WTC11 (cell line): ENCODE measurements around the gene ACOXL. TPM values are rescaled to one million over a fixed set of nuclear protein-coding genes. Genes with fewer than 3 reads are reported as not detected.

ENCODE experiments used
- ATAC-seq: fragments of 200-7000 bp; cut with Tn5 transposase; 2 replicates; pipeline ENCODE4 v1.10.0; 2021; ENCODE audit warnings: mild to moderate bottlenecking, moderate library complexity
- CTCF ChIA-PET: fragments of 300-600 bp; sonication (Branson Sonifier 250); formaldehyde crosslinking; loops from one replicate; lab custom pipeline; 2021; ENCODE audit warnings: antibody characterized with exemption; lab: Charles Lee
- POLR2A ChIA-PET: fragments of 350-600 bp; sonication (Branson Sonifier 250); formaldehyde crosslinking; loops from one replicate; lab custom pipeline; 2021; ENCODE audit warnings: antibody characterized with exemption; lab: Charles Lee
- DNase-seq: peaks from one replicate; pipeline ENCODE4 v3.0.0; 2021; ENCODE audit warnings: low spot score
- H3K27ac Mint-ChIP-seq: 2 replicates; pipeline ENCODE4 v1.8.0; 2021; ENCODE audit warnings: mixed read lengths
- H3K27me3 Mint-ChIP-seq: 2 replicates; pipeline ENCODE4 v1.8.0; 2021; ENCODE audit warnings: low read depth, mild to moderate bottlenecking, moderate library complexity, mixed read lengths
- H3K36me3 Mint-ChIP-seq: 2 replicates; pipeline ENCODE4 v1.8.0; 2021; ENCODE audit warnings: mixed read lengths
- H3K4me1 Mint-ChIP-seq: 2 replicates; pipeline ENCODE4 v1.8.0; 2022; ENCODE audit warnings: mixed read lengths
- H3K4me3 Mint-ChIP-seq: 2 replicates; pipeline ENCODE4 v1.8.0; 2021; ENCODE audit warnings: mild to moderate bottlenecking, moderate library complexity, mixed read lengths
- H3K9me3 Mint-ChIP-seq: 2 replicates; pipeline ENCODE4 v1.8.0; 2021; ENCODE audit warnings: mixed read lengths
- CREM ChIP-seq: sonication (generic); formaldehyde crosslinking; IDR thresholded peaks from 2 replicates; pipeline ENCODE4 v1.8.1; 2022; ENCODE audit warnings: mild to moderate bottlenecking, missing genetic modification reagents, moderate library complexity
- FOXK1 ChIP-seq: sonication (generic); formaldehyde crosslinking; IDR thresholded peaks from 2 replicates; pipeline ENCODE4 v1.8.0; 2022; ENCODE audit warnings: mild to moderate bottlenecking, moderate library complexity, missing genetic modification reagents
- FOXP1 ChIP-seq: sonication (generic); formaldehyde crosslinking; IDR thresholded peaks from 2 replicates; pipeline ENCODE4 v1.8.0; 2022; ENCODE audit warnings: missing genetic modification reagents, mild to moderate bottlenecking, moderate library complexity, borderline replicate concordance
- NR1H2 ChIP-seq: sonication (generic); formaldehyde crosslinking; IDR thresholded peaks from 2 replicates; pipeline ENCODE4 v1.9.0; 2021; ENCODE audit warnings: mild to moderate bottlenecking, moderate library complexity, missing genetic modification reagents
- OVOL2 ChIP-seq: fragments of 250-450 bp; sonication (Bioruptor Pico); IDR thresholded peaks from 2 replicates; pipeline ENCODE4 v1.9.0; 2021; ENCODE audit warnings: mild to moderate bottlenecking, borderline replicate concordance
- SMAD4 ChIP-seq: sonication (generic); formaldehyde crosslinking; IDR thresholded peaks from 2 replicates; pipeline ENCODE4 v1.8.0; 2022; ENCODE audit warnings: mild to moderate bottlenecking, missing genetic modification reagents
- TP53 ChIP-seq: sonication (generic); formaldehyde crosslinking; IDR thresholded peaks from 2 replicates; pipeline ENCODE4 v1.8.1; 2023; ENCODE audit warnings: mild to moderate bottlenecking, missing genetic modification reagents
- ZNF219 ChIP-seq: sonication (generic); formaldehyde crosslinking; IDR thresholded peaks from 2 replicates; pipeline ENCODE4 v1.8.0; 2023; ENCODE audit warnings: missing genetic modification reagents, mild to moderate bottlenecking, borderline replicate concordance
- ZNF423 ChIP-seq: fragments of 250-450 bp; sonication (Bioruptor Pico); IDR thresholded peaks from 2 replicates; pipeline ENCODE4 v2.1.2; 2022; ENCODE audit warnings: mild to moderate bottlenecking, moderate library complexity
- total RNA-seq: library from RNA; stranded (reverse); gene quantifications from 3 replicates; pipeline ENCODE4 v1.2.3, GENCODE V29; 2021
- TF ChIP-seq, protein P1 (sequence below): sonication (generic); formaldehyde crosslinking; conservative IDR thresholded peaks from 2 replicates; pipeline ENCODE4 v1.8.1; 2022; ENCODE audit warnings: mild to moderate bottlenecking, missing genetic modification reagents
- TF ChIP-seq, protein P2 (sequence below): sonication (generic); formaldehyde crosslinking; IDR thresholded peaks from 2 replicates; pipeline ENCODE4 v1.8.0; 2022; ENCODE audit warnings: mild to moderate bottlenecking, missing genetic modification reagents
- TF ChIP-seq, protein P3 (sequence below): sonication (generic); formaldehyde crosslinking; IDR thresholded peaks from 2 replicates; pipeline ENCODE4 v1.8.0; 2023; ENCODE audit warnings: mild to moderate bottlenecking, missing genetic modification reagents
- TF ChIP-seq, protein P4 (sequence below): fragments of 250-450 bp; sonication (Bioruptor Pico); IDR thresholded peaks from 2 replicates; pipeline ENCODE4 v1.9.0; 2021; ENCODE audit warnings: mild to moderate bottlenecking, borderline replicate concordance
- TF ChIP-seq, protein P5 (sequence below): sonication (generic); formaldehyde crosslinking; IDR thresholded peaks from 2 replicates; pipeline ENCODE4 v1.8.1; 2023; ENCODE audit warnings: mild to moderate bottlenecking, moderate library complexity, missing genetic modification reagents
- TF ChIP-seq, protein P6 (sequence below): sonication (generic); formaldehyde crosslinking; IDR thresholded peaks from 2 replicates; pipeline ENCODE4 v1.8.0; 2022; ENCODE audit warnings: mild to moderate bottlenecking, missing genetic modification reagents

Gene ACOXL
- total RNA-seq, 1 experiment from 2014 or later: 14.9 TPM

DNA sequence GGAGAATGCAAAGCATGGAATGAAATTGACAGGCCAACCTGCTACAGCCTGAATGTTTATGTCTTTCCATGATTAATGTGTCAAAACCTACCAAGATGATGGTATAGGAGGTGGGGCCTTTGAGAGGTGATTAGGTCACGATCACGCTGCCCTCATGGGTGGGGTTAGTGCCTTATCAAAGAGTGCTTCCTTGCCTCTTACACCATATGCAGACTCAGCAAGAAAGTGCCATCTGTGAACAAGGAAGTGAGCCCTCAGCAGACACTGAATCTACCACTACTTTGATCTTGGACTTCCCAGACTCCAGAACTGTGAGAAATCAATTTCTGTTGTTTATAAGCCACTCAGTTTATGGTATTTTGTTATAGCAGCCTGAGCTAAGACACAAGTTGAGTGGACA, 240.9 kb downstream of the ACOXL start:
- POLR2A ChIA-PET: no interaction called here
- H3K27me3 Mint-ChIP-seq: no peaks in the 10 kb centered on the region

DNA sequence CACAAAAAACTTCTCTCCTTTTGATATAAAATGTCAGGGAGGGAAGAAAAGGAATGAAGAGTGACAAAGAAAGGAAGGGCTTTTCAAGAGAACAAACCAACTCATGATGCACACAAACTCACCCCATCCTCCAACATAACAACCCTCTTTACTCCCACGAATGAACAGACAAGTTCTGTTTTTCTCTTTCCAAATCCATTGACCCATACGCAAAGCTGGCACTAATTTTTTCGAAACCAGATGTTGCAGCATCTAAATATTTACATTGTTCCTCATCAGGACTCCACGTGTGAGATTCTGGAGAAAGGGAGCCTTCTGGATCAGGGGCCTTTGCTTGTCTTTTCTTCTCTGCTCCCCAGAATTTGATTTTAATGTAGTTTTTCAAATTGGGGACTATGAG, 245.0 kb downstream of the ACOXL start:
- DNase-seq (no peak), ATAC-seq (no peak)
- POLR2A ChIA-PET: no interaction called here
- Mint-ChIP-seq H3K27ac (no peak overlapping the region), H3K36me3 (peaks cover 11% of the 10 kb centered on the region), H3K4me1 (peaks cover 15% of the 10 kb centered on the region), H3K4me3 (no peak overlapping the region), H3K9me3 (peaks cover 15% of the 10 kb centered on the region), H3K27me3 (no peaks in the 10 kb centered on the region)
- CTCF ChIA-PET: no interaction called here
- TF ChIP-seq SMAD4 (no peak), CREM (no peak), FOXK1 (no peak), TP53 (CRISPR knock-in tag) (no peak), NR1H2 (CRISPR knock-in tag) (no peak)
- TF ChIP-seq, protein P1, sequence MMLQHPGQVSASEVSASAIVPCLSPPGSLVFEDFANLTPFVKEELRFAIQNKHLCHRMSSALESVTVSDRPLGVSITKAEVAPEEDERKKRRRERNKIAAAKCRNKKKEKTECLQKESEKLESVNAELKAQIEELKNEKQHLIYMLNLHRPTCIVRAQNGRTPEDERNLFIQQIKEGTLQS (CRISPR knock-in tag): no peak
- TF ChIP-seq, protein P2, sequence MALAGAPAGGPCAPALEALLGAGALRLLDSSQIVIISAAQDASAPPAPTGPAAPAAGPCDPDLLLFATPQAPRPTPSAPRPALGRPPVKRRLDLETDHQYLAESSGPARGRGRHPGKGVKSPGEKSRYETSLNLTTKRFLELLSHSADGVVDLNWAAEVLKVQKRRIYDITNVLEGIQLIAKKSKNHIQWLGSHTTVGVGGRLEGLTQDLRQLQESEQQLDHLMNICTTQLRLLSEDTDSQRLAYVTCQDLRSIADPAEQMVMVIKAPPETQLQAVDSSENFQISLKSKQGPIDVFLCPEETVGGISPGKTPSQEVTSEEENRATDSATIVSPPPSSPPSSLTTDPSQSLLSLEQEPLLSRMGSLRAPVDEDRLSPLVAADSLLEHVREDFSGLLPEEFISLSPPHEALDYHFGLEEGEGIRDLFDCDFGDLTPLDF (CRISPR knock-in tag): no peak
- TF ChIP-seq, protein P3, sequence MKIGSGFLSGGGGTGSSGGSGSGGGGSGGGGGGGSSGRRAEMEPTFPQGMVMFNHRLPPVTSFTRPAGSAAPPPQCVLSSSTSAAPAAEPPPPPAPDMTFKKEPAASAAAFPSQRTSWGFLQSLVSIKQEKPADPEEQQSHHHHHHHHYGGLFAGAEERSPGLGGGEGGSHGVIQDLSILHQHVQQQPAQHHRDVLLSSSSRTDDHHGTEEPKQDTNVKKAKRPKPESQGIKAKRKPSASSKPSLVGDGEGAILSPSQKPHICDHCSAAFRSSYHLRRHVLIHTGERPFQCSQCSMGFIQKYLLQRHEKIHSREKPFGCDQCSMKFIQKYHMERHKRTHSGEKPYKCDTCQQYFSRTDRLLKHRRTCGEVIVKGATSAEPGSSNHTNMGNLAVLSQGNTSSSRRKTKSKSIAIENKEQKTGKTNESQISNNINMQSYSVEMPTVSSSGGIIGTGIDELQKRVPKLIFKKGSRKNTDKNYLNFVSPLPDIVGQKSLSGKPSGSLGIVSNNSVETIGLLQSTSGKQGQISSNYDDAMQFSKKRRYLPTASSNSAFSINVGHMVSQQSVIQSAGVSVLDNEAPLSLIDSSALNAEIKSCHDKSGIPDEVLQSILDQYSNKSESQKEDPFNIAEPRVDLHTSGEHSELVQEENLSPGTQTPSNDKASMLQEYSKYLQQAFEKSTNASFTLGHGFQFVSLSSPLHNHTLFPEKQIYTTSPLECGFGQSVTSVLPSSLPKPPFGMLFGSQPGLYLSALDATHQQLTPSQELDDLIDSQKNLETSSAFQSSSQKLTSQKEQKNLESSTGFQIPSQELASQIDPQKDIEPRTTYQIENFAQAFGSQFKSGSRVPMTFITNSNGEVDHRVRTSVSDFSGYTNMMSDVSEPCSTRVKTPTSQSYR (CRISPR knock-in tag): no peak

More for the DNA sequence above, 240.9 kb downstream of the ACOXL start:
- TF ChIP-seq, protein P4, sequence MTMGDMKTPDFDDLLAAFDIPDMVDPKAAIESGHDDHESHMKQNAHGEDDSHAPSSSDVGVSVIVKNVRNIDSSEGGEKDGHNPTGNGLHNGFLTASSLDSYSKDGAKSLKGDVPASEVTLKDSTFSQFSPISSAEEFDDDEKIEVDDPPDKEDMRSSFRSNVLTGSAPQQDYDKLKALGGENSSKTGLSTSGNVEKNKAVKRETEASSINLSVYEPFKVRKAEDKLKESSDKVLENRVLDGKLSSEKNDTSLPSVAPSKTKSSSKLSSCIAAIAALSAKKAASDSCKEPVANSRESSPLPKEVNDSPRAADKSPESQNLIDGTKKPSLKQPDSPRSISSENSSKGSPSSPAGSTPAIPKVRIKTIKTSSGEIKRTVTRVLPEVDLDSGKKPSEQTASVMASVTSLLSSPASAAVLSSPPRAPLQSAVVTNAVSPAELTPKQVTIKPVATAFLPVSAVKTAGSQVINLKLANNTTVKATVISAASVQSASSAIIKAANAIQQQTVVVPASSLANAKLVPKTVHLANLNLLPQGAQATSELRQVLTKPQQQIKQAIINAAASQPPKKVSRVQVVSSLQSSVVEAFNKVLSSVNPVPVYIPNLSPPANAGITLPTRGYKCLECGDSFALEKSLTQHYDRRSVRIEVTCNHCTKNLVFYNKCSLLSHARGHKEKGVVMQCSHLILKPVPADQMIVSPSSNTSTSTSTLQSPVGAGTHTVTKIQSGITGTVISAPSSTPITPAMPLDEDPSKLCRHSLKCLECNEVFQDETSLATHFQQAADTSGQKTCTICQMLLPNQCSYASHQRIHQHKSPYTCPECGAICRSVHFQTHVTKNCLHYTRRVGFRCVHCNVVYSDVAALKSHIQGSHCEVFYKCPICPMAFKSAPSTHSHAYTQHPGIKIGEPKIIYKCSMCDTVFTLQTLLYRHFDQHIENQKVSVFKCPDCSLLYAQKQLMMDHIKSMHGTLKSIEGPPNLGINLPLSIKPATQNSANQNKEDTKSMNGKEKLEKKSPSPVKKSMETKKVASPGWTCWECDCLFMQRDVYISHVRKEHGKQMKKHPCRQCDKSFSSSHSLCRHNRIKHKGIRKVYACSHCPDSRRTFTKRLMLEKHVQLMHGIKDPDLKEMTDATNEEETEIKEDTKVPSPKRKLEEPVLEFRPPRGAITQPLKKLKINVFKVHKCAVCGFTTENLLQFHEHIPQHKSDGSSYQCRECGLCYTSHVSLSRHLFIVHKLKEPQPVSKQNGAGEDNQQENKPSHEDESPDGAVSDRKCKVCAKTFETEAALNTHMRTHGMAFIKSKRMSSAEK: no peak
- TF ChIP-seq ZNF423 (CRISPR knock-in tag) (no peak), TP53 (CRISPR knock-in tag) (no peak), ZNF219 (no peak), OVOL2 (CRISPR knock-in tag) (no peak), CREM (no peak), FOXP1 (no peak)
- TF ChIP-seq, protein P5, sequence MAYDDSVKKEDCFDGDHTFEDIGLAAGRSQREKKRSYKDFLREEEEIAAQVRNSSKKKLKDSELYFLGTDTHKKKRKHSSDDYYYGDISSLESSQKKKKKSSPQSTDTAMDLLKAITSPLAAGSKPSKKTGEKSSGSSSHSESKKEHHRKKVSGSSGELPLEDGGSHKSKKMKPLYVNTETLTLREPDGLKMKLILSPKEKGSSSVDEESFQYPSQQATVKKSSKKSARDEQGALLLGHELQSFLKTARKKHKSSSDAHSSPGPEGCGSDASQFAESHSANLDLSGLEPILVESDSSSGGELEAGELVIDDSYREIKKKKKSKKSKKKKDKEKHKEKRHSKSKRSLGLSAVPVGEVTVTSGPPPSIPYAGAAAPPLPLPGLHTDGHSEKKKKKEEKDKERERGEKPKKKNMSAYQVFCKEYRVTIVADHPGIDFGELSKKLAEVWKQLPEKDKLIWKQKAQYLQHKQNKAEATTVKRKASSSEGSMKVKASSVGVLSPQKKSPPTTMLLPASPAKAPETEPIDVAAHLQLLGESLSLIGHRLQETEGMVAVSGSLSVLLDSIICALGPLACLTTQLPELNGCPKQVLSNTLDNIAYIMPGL (CRISPR knock-in tag): no peak
- TF ChIP-seq, protein P3 (CRISPR knock-in tag): no peak
- TF ChIP-seq, protein P6, sequence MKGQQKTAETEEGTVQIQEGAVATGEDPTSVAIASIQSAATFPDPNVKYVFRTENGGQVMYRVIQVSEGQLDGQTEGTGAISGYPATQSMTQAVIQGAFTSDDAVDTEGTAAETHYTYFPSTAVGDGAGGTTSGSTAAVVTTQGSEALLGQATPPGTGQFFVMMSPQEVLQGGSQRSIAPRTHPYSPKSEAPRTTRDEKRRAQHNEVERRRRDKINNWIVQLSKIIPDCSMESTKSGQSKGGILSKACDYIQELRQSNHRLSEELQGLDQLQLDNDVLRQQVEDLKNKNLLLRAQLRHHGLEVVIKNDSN (CRISPR knock-in tag): no peak
- CTCF ChIA-PET: no interaction called here
- Mint-ChIP-seq H3K27ac (no peak overlapping the region), H3K9me3 (peaks cover 29% of the 10 kb centered on the region), H3K4me3 (no peak overlapping the region), H3K4me1 (no peaks in the 10 kb centered on the region; the same call in 1 of the 2 replicates), H3K36me3 (peaks cover 19% of the 10 kb centered on the region)
- ATAC-seq (no peak), DNase-seq (no peak)
